Activated T-cell treated with anti-CD3 and anti-CD28 coated beads, Interleukin-2, amount 50 U/mL, for 72 hours (primary cell): ENCODE data around the gene WWOX. TPM values are rescaled to one million over a fixed set of nuclear protein-coding genes. Genes with fewer than 3 reads are reported as not detected.
"Not testable (repeated sequence)": the region's sequence is repeated elsewhere in the genome, so short reads cannot be mapped to it uniquely, and the experiment has no call there.

Experiments
- ATAC-seq, 2 donors: fragments of 150-1000 bp; cut with Tn5 transposase; replicated peaks in 1 of 2; 2 replicates each; pipeline ENCODE4 v1.10.0; 2021; ENCODE audit warnings: moderate library complexity in 2 of 2, mild to moderate bottlenecking in 1 of 2
- DNase-seq, 2 donors: peaks; one replicate each; pipeline ENCODE4 v3.0.0; 2021 to 2022; ENCODE audit warnings: mixed read lengths in 1 of 2
- H3K27ac Mint-ChIP-seq: one replicate; pipeline ENCODE4 v1.8.0; 2022; ENCODE audit warnings: mild to moderate bottlenecking, moderate library complexity, mixed read lengths
- H3K27me3 Mint-ChIP-seq: one replicate; pipeline ENCODE4 v1.8.0; 2022; ENCODE audit warnings: low read depth, mixed read lengths
- H3K36me3 Mint-ChIP-seq, 2 donors: one replicate each; pipeline ENCODE4 v1.8.0; 2022; ENCODE audit warnings: mixed read lengths in 2 of 2, mild to moderate bottlenecking in 1 of 2; ENCODE audit not compliant: insufficient read depth in 2 of 2
- H3K4me1 Mint-ChIP-seq: one replicate; pipeline ENCODE4 v1.8.0; 2022; ENCODE audit warnings: low read depth, mixed read lengths
- H3K4me3 Mint-ChIP-seq, 2 donors: one replicate each; pipeline ENCODE4 v1.8.0; 2022; ENCODE audit warnings: mild to moderate bottlenecking in 2 of 2, mixed read lengths in 2 of 2, moderate library complexity in 2 of 2
- H3K9me3 Mint-ChIP-seq, 2 donors: one replicate each; pipeline ENCODE4 v1.8.0; 2022; ENCODE audit warnings: mixed read lengths in 2 of 2
- total RNA-seq, 2 donors: library from RNA; stranded (reverse); gene quantifications; one replicate each; pipeline ENCODE4 v1.2.3, GENCODE V29; 2022

WWOX gene
- total RNA-seq, 2 donors from 2014 or later = 21.2 to 21.5 TPM

GRCh38 chr16:78589331-78589730 lies 489.9 kb downstream of the WWOX start:
- DNase-seq = no peak
- no peak for ATAC-seq
- H3K36me3 Mint-ChIP-seq = no peaks in the 10 kb centered on the region
- peaks cover 0 to 1% of the 10 kb centered on the region in 2 donors for H3K9me3 Mint-ChIP-seq
- H3K27ac Mint-ChIP-seq = no peak overlapping the region
- no peaks in the 10 kb centered on the region for H3K27me3 Mint-ChIP-seq
- no peak overlapping the region for H3K4me3 Mint-ChIP-seq
- H3K4me1 Mint-ChIP-seq = no peaks in the 10 kb centered on the region

GRCh38 chr16:78591682-78592103 lies 492.2 kb downstream of the WWOX start:
- peaks cover 0 to 1% of the 10 kb centered on the region in 2 donors for H3K9me3 Mint-ChIP-seq
- H3K27ac Mint-ChIP-seq = no peak overlapping the region
- ATAC-seq = no peak
- H3K4me1 Mint-ChIP-seq = no peaks in the 10 kb centered on the region
- no peak for DNase-seq
- no peaks in the 10 kb centered on the region for H3K27me3 Mint-ChIP-seq
- no peak overlapping the region for H3K4me3 Mint-ChIP-seq
- H3K36me3 Mint-ChIP-seq = no peaks in the 10 kb centered on the region

GRCh38 chr16:78592111-78592510 lies 492.7 kb downstream of the WWOX start:
- H3K4me3 Mint-ChIP-seq = no peak overlapping the region
- no peaks in the 10 kb centered on the region for H3K27me3 Mint-ChIP-seq
- ATAC-seq = no peak
- H3K9me3 Mint-ChIP-seq = peaks cover 0 to 1% of the 10 kb centered on the region in 2 donors
- H3K27ac Mint-ChIP-seq = no peak overlapping the region
- no peaks in the 10 kb centered on the region for H3K4me1 Mint-ChIP-seq
- no peaks in the 10 kb centered on the region for H3K36me3 Mint-ChIP-seq
- DNase-seq = no peak

GRCh38 chr16:78593352-78593751 lies 493.9 kb downstream of the WWOX start:
- H3K27ac Mint-ChIP-seq = no peak overlapping the region

GRCh38 chr16:78594191-78594590 lies 494.7 kb downstream of the WWOX start:
- Mint-ChIP-seq H3K36me3 (no peaks in the 10 kb centered on the region), H3K4me1 (no peaks in the 10 kb centered on the region), H3K27me3 (no peaks in the 10 kb centered on the region), H3K9me3 (no peaks in the 10 kb centered on the region), H3K27ac (no peak overlapping the region), H3K4me3 (no peak overlapping the region)
- DNase-seq = no peak
- ATAC-seq = no peak

More at GRCh38 chr16:78593352-78593751, 493.9 kb downstream of the WWOX start:
- Mint-ChIP-seq H3K9me3 (no peaks in the 10 kb centered on the region), H3K4me3 (no peak overlapping the region), H3K4me1 (no peaks in the 10 kb centered on the region), H3K36me3 (no peaks in the 10 kb centered on the region), H3K27me3 (no peaks in the 10 kb centered on the region)
- DNase-seq (no peak), ATAC-seq (no peak)

- H3K4me1 Mint-ChIP-seq = no peaks in the 10 kb centered on the region
- H3K36me3 Mint-ChIP-seq = no peaks in the 10 kb centered on the region
- H3K4me3 Mint-ChIP-seq = no peak overlapping the region
- H3K27me3 Mint-ChIP-seq = no peaks in the 10 kb centered on the region
- no peaks in the 10 kb centered on the region for H3K9me3 Mint-ChIP-seq
- no peak for ATAC-seq
- H3K27ac Mint-ChIP-seq = no peak overlapping the region
- no peak for DNase-seq
Observed at GRCh38 chr16:78596348-78596995, 497.0 kb downstream of the WWOX start.

- H3K4me1 Mint-ChIP-seq = no peaks in the 10 kb centered on the region
- no peaks in the 10 kb centered on the region for H3K27me3 Mint-ChIP-seq
- H3K9me3 Mint-ChIP-seq = no peaks in the 10 kb centered on the region
- no peaks in the 10 kb centered on the region for H3K36me3 Mint-ChIP-seq
- ATAC-seq (no peak), DNase-seq (no peak)
- no peak overlapping the region for H3K4me3 Mint-ChIP-seq
- no peak overlapping the region for H3K27ac Mint-ChIP-seq
Observed at GRCh38 chr16:78596996-78597422, 497.6 kb downstream of the WWOX start.

- ATAC-seq (no peak), DNase-seq (no peak)
- no peak overlapping the region for H3K4me3 Mint-ChIP-seq
- H3K9me3 Mint-ChIP-seq = no peaks in the 10 kb centered on the region
- H3K4me1 Mint-ChIP-seq = no peaks in the 10 kb centered on the region
- no peaks in the 10 kb centered on the region for H3K36me3 Mint-ChIP-seq
- no peaks in the 10 kb centered on the region for H3K27me3 Mint-ChIP-seq
- H3K27ac Mint-ChIP-seq = no peak overlapping the region
Observed at GRCh38 chr16:78597809-78598570, 498.5 kb downstream of the WWOX start.

- ATAC-seq (no peak), DNase-seq (no peak)
- no peak overlapping the region for H3K27ac Mint-ChIP-seq
- no peaks in the 10 kb centered on the region for H3K27me3 Mint-ChIP-seq
- H3K9me3 Mint-ChIP-seq = no peaks in the 10 kb centered on the region
- no peaks in the 10 kb centered on the region for H3K36me3 Mint-ChIP-seq
- H3K4me1 Mint-ChIP-seq = no peaks in the 10 kb centered on the region
- H3K4me3 Mint-ChIP-seq = no peak overlapping the region
Observed at GRCh38 chr16:78599271-78599670, 499.8 kb downstream of the WWOX start.

- ATAC-seq, H3K4me1 Mint-ChIP-seq, H3K4me3 Mint-ChIP-seq, DNase-seq, H3K9me3 Mint-ChIP-seq, H3K27ac Mint-ChIP-seq, H3K27me3 Mint-ChIP-seq, H3K36me3 Mint-ChIP-seq: not testable (repeated sequence)
Observed at GRCh38 chr16:78604423-78605062, 505.1 kb downstream of the WWOX start.

- no peak for ATAC-seq
- H3K9me3 Mint-ChIP-seq = peaks cover 0 to 1% of the 10 kb centered on the region in 2 donors
- H3K27me3 Mint-ChIP-seq = no peaks in the 10 kb centered on the region
- no peak overlapping the region for H3K4me3 Mint-ChIP-seq
- DNase-seq = no peak
- peaks cover 8% of the 10 kb centered on the region for H3K4me1 Mint-ChIP-seq
- no peak overlapping the region for H3K27ac Mint-ChIP-seq
- H3K36me3 Mint-ChIP-seq = no peaks in the 10 kb centered on the region
Observed at GRCh38 chr16:78605548-78606101, 506.2 kb downstream of the WWOX start.

- Mint-ChIP-seq H3K27me3 (no peaks in the 10 kb centered on the region), H3K27ac (no peak overlapping the region), H3K36me3 (no peaks in the 10 kb centered on the region), H3K9me3 (peaks cover 0 to 1% of the 10 kb centered on the region in 2 donors), H3K4me3 (no peak overlapping the region), H3K4me1 (peaks cover 8% of the 10 kb centered on the region)
- ATAC-seq (no peak), DNase-seq (no peak)
Observed at GRCh38 chr16:78606545-78606944, 507.1 kb downstream of the WWOX start.

GRCh38 chr16:78607022-78607421 lies 507.6 kb downstream of the WWOX start:
- Mint-ChIP-seq H3K36me3 (no peaks in the 10 kb centered on the region), H3K27me3 (no peaks in the 10 kb centered on the region), H3K9me3 (peaks cover 0 to 1% of the 10 kb centered on the region in 2 donors), H3K4me1 (peaks cover 8% of the 10 kb centered on the region), H3K27ac (no peak overlapping the region), H3K4me3 (no peak overlapping the region)
- DNase-seq (no peak), ATAC-seq (no peak)
